ENCODE data around the gene MAML3.

Gene MAML3

GRCh38 chr4:139768896-139769295 lies 385.1 kb downstream of the MAML3 start:
- no peak for DNase-seq

DNA sequence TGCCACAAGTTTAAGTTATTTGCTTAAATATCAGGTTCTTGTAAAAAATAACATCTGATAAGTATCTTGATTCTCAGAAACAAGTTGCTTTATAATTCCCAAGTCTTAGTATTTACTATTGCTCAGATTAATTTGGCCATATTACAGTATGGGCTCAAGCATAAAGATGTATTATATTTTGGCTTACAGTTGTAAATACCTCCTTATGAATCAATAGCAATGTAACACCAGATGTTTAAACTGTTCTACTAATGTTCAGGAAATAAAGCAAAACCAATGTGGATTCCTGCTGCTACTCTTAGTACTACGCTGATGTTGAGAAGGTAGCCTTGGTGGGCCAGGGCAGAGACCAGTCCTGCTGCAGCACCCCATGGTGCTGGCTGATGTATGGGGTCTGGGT lies 385.6 kb downstream of the MAML3 start:
- no peak for DNase-seq

- DNase-seq, result no peak
Measured at GRCh38 chr4:139767585-139767984, 386.4 kb downstream of the MAML3 start.

- no peak for DNase-seq
Measured at GRCh38 chr4:139767168-139767567, 386.8 kb downstream of the MAML3 start.

DNA sequence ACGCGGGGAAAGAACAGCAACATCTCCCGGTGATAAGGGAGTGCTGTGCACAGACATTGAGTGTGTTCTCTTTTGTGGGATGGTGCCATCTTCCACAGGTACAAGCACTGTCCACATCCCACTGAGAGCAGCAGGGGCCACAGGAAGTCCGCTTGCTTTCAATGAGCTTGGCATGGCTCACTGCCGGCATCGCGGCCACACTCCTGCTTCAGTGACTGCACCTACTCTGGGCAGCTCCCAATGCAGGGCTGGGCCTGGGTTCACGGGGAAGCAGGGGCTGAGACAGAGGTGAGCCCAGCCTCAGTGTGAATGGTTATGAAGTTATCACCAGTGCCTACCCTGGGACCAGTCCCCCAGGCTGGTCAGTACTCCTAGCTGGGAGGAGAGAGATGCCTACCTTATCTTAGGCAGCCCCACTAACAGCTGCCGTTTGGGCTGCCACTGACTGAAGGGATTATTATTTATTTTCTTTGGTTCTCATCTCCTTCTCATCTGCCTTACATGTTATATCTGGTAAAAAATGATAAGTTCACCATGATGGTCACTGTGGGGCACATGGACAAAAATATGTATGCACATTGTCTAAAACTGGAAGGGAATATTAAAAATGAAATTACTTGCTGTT lies 389.2 kb downstream of the MAML3 start:
- no peak for DNase-seq

- DNase-seq, result no peak
Measured at GRCh38 chr4:139764182-139764581, 389.8 kb downstream of the MAML3 start.

DNA sequence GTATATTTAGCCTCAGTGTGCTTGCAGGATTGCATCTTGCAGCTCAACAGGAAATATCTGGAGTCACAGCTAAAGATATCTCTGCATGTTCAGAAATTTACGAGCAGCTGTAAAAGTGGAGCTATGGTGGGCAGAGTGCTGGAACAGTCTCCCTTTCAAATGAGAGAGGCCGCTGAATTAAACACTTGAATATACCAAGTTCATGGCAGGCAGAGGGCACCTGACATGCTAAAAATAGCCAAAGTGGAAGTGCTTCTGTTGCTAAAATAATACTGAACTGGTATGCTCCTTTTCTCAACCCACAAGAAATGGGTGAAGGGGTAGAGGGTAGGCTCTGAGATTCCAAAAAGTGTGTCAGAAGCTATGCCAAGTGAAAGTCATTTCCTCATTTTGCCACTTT lies 390.3 kb downstream of the MAML3 start:
- DNase-seq, result no peak

- no peak for DNase-seq
Measured at GRCh38 chr4:139763205-139763604, 390.8 kb downstream of the MAML3 start.

- no peak for DNase-seq
Measured at GRCh38 chr4:139762720-139763119, 391.3 kb downstream of the MAML3 start.

DNA sequence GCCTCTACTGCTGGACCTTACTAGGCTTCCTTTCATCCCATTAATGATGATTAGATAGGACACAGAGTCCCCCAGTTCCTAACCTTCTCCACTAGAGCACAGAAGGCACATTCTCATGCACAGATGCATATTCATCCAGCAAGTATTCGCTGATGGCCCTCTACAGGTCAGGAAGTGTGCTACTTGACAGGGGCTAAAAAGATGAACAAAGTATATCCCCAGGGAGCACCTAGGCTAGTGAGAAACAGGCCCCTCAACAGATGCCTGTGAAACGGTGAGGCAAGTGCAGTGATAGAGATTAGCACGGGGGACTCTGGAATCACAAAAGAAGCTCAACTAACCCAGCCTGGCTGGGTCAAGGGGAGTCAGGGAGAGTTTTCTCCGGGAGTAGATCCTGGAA lies 392.5 kb downstream of the MAML3 start:
- DNase-seq, result no peak

- DNase-seq, result no peak
Measured at GRCh38 chr4:139760567-139760966, 393.4 kb downstream of the MAML3 start.

GRCh38 chr4:139759097-139759496 lies 394.9 kb downstream of the MAML3 start:
- no peak for DNase-seq

GRCh38 chr4:139756391-139757180 lies 397.4 kb downstream of the MAML3 start:
- no peak for DNase-seq

GRCh38 chr4:139754938-139755337 lies 399.0 kb downstream of the MAML3 start:
- no peak for DNase-seq

GRCh38 chr4:139753686-139754085 lies 400.3 kb downstream of the MAML3 start:
- DNase-seq, result no peak

DNA sequence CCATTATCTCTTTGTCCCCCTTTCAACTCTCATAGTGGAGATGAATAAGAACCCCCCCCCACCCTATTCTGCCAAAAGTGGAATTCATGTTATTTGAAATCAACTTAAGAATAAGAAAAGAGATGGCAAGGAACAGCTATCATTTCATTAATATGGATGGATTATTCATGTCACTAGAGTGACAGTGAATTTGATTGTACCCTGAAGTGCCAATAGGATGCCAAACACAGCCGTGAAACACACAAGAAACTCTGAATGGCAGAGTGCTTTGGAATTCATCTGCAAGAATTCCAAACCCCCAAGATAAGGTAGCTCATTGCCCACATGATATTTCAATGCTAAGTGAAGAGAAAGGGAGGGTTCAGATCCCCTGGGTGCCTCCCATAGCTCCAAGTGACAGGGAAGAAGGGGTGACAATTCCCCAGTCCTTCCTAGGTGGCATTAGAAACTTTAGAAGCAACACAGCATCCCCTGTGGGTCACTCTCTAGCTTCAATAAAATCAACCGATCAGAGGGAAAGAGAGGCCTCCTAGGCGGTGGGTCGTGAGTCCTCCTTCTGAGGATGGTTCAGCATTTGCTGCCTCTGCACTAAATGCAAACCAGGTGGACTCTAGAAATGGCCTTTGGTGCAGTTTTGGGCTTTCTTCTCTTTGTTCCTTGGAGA lies 404.0 kb downstream of the MAML3 start:
- DNase-seq, result no peak

- no peak for DNase-seq
Measured at GRCh38 chr4:139749338-139749737, 404.6 kb downstream of the MAML3 start.

GRCh38 chr4:139746431-139747171 lies 407.4 kb downstream of the MAML3 start:
- no peak for DNase-seq

DNA sequence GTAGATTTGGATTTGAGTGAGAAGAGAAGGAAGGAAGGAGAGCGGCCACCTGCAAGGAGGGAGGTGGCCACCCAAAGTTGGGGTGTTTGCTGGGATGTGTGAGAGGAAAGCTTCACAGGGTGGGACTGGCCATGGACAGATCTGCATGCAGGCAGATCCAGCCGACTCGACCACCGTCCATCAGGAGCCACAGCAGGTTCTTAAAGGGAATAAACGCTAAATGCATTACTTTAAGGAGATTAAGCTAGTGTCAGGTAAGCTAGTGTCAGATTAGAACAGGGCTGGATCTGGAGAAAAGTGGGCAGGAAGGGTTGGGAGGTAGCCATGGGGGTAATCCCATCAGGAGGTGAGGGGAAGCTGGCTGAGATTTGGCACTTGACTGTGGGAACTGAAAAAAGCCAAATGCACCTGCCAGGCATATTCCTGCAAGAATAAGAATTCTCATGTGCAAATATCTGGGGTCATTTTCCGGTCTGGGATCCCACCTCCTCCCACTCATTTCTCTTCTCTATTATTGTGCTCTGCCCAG lies 408.8 kb downstream of the MAML3 start:
- DNase-seq, result no peak

- no peak for DNase-seq
Measured at GRCh38 chr4:139744232-139744631, 409.8 kb downstream of the MAML3 start.

DNA sequence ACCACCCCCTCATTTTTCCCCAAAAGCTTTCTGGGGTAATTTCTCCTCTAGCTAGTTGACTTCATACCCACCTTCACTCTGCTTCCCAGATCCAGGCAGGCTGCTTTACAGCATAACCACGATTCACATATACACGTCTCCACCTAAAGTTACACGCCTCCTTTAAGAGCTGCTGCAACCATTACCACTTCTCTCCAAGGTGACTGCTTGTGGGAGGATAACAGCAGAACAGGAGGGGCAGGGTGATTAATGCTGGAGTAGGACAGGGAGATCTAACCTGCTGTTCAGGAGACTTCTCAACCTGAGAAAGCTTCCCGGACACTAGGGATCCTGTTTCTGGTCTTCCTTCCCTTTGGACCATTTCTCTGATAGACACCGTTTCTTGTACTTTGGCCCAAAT lies 411.0 kb downstream of the MAML3 start:
- no peak for DNase-seq

GRCh38 chr4:139740531-139741041 lies 413.4 kb downstream of the MAML3 start:
- peak; percentile 59 for DNase-seq

DNA sequence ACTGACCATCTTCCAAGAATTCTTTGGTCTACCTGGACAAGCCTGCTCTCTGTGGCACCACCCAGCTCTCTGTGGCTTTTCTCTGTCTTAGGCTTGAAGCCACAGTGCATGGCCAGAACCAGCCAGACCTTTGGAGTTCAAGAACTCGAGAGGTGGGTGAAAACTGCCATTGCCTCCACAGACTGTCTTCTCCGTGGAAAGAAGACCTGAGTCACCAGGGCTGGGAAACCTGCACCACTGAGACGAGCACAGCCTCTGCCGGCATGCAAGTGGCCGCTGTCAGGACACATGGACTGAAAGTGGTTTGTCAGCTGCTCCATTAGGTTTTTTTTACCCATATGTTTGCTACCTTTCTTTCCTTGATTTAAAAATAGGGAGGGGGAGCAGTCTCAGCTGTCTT lies 413.9 kb downstream of the MAML3 start:
- no peak for DNase-seq
